ENCODE results near the gene HBEGF.

DNA sequence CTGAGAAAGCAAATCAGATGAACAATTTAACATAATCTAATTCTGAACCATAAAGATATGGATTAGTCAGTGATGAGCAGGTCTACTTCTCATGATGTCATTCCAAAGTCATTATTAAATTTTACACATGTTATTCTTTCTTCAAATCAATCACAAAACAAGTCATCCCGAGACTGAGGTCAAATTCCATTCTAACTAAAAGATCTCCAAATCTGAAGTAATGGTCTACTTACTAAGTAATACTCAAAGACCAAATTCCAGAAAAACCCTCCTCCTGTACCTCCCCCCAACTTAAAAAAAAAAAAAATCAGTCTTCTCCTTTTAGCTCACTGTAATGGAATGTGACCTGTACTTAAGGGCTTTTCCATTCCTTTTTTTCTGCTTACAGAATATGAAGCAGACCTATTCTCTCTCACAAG is 48.2 kb downstream of the HBEGF start:
- TF ChIP-seq ZFX (IDR thresholded peaks at IDR 0.05) = no peak
- TF ChIP-seq, protein P1, sequence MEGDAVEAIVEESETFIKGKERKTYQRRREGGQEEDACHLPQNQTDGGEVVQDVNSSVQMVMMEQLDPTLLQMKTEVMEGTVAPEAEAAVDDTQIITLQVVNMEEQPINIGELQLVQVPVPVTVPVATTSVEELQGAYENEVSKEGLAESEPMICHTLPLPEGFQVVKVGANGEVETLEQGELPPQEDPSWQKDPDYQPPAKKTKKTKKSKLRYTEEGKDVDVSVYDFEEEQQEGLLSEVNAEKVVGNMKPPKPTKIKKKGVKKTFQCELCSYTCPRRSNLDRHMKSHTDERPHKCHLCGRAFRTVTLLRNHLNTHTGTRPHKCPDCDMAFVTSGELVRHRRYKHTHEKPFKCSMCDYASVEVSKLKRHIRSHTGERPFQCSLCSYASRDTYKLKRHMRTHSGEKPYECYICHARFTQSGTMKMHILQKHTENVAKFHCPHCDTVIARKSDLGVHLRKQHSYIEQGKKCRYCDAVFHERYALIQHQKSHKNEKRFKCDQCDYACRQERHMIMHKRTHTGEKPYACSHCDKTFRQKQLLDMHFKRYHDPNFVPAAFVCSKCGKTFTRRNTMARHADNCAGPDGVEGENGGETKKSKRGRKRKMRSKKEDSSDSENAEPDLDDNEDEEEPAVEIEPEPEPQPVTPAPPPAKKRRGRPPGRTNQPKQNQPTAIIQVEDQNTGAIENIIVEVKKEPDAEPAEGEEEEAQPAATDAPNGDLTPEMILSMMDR (conservative IDR thresholded peaks at IDR 0.05) = no peak

Measured in C4-2B (cell line).